K562 (cell line): ENCODE results near the gene ZNF426. TPM values are rescaled to one million over a fixed set of nuclear protein-coding genes. Genes with fewer than 3 reads are reported as not detected.
A peak's percentile ranks its signal among the peaks of the same experiment; 100 is the strongest.

Experiments used
- ATAC-seq: fragments of 200-7000 bp; cut with Tn5 transposase; 3 replicates; pipeline ENCODE4 v1.9.1; 2020; ENCODE audit warnings: moderate library complexity
- BruUV-seq: library from RNA; stranded (reverse); fragments of 400-500 nt; replicated peaks from 2 replicates; lab custom pipeline; 2021; lab: Mats Ljungman, UMichigan
- CTCF ChIA-PET: fragments of 300-600 bp; formaldehyde crosslinking; extraction: SDS; loops from one replicate; lab custom pipeline; 2021; ENCODE audit warnings: low intra/inter-chr PET ratio; lab: Yijun Ruan, JAX
- POLR2A ChIA-PET: fragments of 300-600, 350-650 bp; sonication (Branson Sonifier 250); formaldehyde crosslinking; extraction: SDS; loops from one replicate; lab custom pipeline; 2021; ENCODE audit warnings: antibody characterized with exemption, inconsistent platforms; lab: Yijun Ruan, JAX
- DNase-seq, 4 experiments: peaks; one replicate each; pipeline versions ENCODE4 v3.0.0 to v3.0.0-alpha.2; 2011 to 2018; ENCODE audit warnings: low spot score in 3 of 4, mixed read lengths in 3 of 4; ENCODE audit errors: extremely low read depth in 1 of 4
- FAIRE-seq: peaks from 2 replicates; lab custom pipeline; 2011; peaks lifted over from hg19 to GRCh38; lab: Jason Lieb, UNC
- H2AFZ ChIP-seq: 2 replicates; pipeline ENCODE4 v1.6.0; 2011; ENCODE audit warnings: low read depth, low read length, control low read depth, inconsistent platforms
- H3K27ac ChIP-seq: fragments of 200-600 bp; 3 replicates; pipeline ENCODE4 v1.8.0; 2011; ENCODE audit warnings: low read depth, mild to moderate bottlenecking, control low read depth, inconsistent platforms, low read length, moderate library complexity, mixed read lengths; ENCODE audit errors: extremely low read depth
- H3K27me3 ChIP-seq, 2 experiments: fragments of 300-600 bp in 1 of 2; 2 replicates in 1 of 2; 3 replicates in 1 of 2; pipeline versions ENCODE4 v1.6.0 to v1.8.0; 2011; ENCODE audit warnings: inconsistent platforms in 2 of 2, low read length in 2 of 2, mild to moderate bottlenecking in 1 of 2, mixed read lengths in 1 of 2, moderate library complexity in 1 of 2; ENCODE audit not compliant: control insufficient read depth in 2 of 2, insufficient read depth in 2 of 2
- H3K36me3 ChIP-seq: fragments of 300-600 bp; 3 replicates; pipeline ENCODE4 v1.8.0; 2011; ENCODE audit warnings: mild to moderate bottlenecking, low read length, inconsistent platforms; ENCODE audit not compliant: control insufficient read depth, insufficient read depth
- H3K4me1 ChIP-seq, 2 experiments: fragments of 200-600 bp in 1 of 2; replicated peaks in 1 of 2; 2 replicates in 1 of 2; 3 replicates in 1 of 2; pipeline versions ENCODE4 v1.5.1 to v1.8.0; 2011; ENCODE audit warnings: inconsistent platforms in 2 of 2, low read length in 2 of 2, mild to moderate bottlenecking in 1 of 2, mixed read lengths in 1 of 2, moderate library complexity in 1 of 2; ENCODE audit not compliant: control insufficient read depth in 2 of 2, insufficient read depth in 2 of 2
- H3K4me2 ChIP-seq: 2 replicates; pipeline ENCODE4 v1.6.1; 2011; ENCODE audit warnings: low read length, control low read depth, inconsistent platforms, mixed read lengths; ENCODE audit not compliant: insufficient read depth
- H3K4me3 ChIP-seq: fragments of 200-600 bp; sonication (generic), shearing (Covaris generic); 2 replicates; pipeline ENCODE4 v1.5.1; 2016; ENCODE audit warnings: control low read depth, inconsistent platforms
- H3K79me2 ChIP-seq: fragments of 200-600 bp; 3 replicates; pipeline ENCODE4 v1.8.0; 2011; ENCODE audit warnings: low read length, inconsistent platforms; ENCODE audit not compliant: control insufficient read depth, insufficient read depth
- H3K9ac ChIP-seq, 2 experiments: 2 replicates each; pipeline versions ENCODE4 v1.6.0 to v1.6.1; 2011; ENCODE audit warnings: low read depth in 2 of 2, low read length in 2 of 2, control low read depth in 1 of 2, inconsistent platforms in 1 of 2, mild to moderate bottlenecking in 1 of 2, mixed read lengths in 1 of 2; ENCODE audit not compliant: insufficient read depth in 1 of 2
- H3K9me1 ChIP-seq: one replicate; pipeline ENCODE4 v1.6.0; 2011; ENCODE audit warnings: inconsistent platforms, mild to moderate bottlenecking, low read length, moderate library complexity; ENCODE audit not compliant: control insufficient read depth, insufficient read depth
- H3K9me3 ChIP-seq: replicated peaks from 2 replicates; pipeline ENCODE4 v1.5.1; 2011; ENCODE audit warnings: low read depth, low read length, inconsistent platforms; ENCODE audit not compliant: control insufficient read depth, insufficient read depth
- H4K20me1 ChIP-seq: replicated peaks from 2 replicates; pipeline ENCODE4 v1.6.1; 2011; ENCODE audit warnings: low read length, inconsistent platforms, mixed read lengths; ENCODE audit not compliant: control insufficient read depth, insufficient read depth
- ATF6 ChIP-seq: sonication (generic); formaldehyde crosslinking; IDR thresholded peaks from 2 replicates; pipeline ENCODE4 v1.4.0; 2020; ENCODE audit warnings: mild to moderate bottlenecking, missing genetic modification reagents
- CCAR2 ChIP-seq: fragments of 200-400 bp; formaldehyde crosslinking; IDR thresholded peaks from 2 replicates; pipeline ENCODE4 v1.6.1; 2017; ENCODE audit warnings: mild to moderate bottlenecking, low read depth, low read length
- DACH1 ChIP-seq: fragments of 450-650 bp; IDR thresholded peaks from 2 replicates; pipeline ENCODE4 v1.6.1; 2018; ENCODE audit not compliant: partially characterized antibody
- FOXK1 ChIP-seq: sonication (generic); formaldehyde crosslinking; IDR thresholded peaks from 2 replicates; pipeline ENCODE4 v1.8.0; 2022; ENCODE audit warnings: missing genetic modification reagents, mild to moderate bottlenecking, borderline replicate concordance
- GABPB1 ChIP-seq: sonication (generic); formaldehyde crosslinking; IDR thresholded peaks from 2 replicates; pipeline ENCODE4 v1.8.0; 2022; ENCODE audit warnings: mild to moderate bottlenecking, missing genetic modification reagents
- ID3 ChIP-seq, 2 experiments: fragments of 250-450 bp in 1 of 2; fragments of 450-650 bp in 1 of 2; sonication (Bioruptor Pico) in 1 of 2; IDR thresholded peaks; 2 replicates each; pipeline versions ENCODE4 v1.6.1 to v1.8.0; 2016 to 2021; ENCODE audit warnings: mild to moderate bottlenecking in 2 of 2, moderate library complexity in 2 of 2, missing compliant biosample characterization in 1 of 2, missing genetic modification characterization in 1 of 2
- KAT7 ChIP-seq: sonication (generic); formaldehyde crosslinking; IDR thresholded peaks from 2 replicates; pipeline ENCODE4 v1.8.0; 2022; ENCODE audit warnings: missing genetic modification reagents, mild to moderate bottlenecking, borderline replicate concordance
- NFIX ChIP-seq: fragments of 250-450 bp; sonication (Bioruptor Pico); IDR thresholded peaks from 2 replicates; pipeline ENCODE4 v1.4.0; 2020; ENCODE audit warnings: low read depth, mild to moderate bottlenecking, moderate library complexity
- OTX1 ChIP-seq: fragments of 450-650 bp; formaldehyde crosslinking; IDR thresholded peaks from 2 replicates; pipeline ENCODE4 v1.4.0; 2022; ENCODE audit warnings: mild to moderate bottlenecking
- SMARCE1 ChIP-seq: fragments of 450-650 bp; IDR thresholded peaks from 2 replicates; pipeline ENCODE4 v1.7.1; 2016; ENCODE audit warnings: mild to moderate bottlenecking
- SPI1 ChIP-seq: IDR thresholded peaks from 2 replicates; pipeline ENCODE4 v1.6.1; 2011; ENCODE audit warnings: low read depth, low read length, control low read depth, borderline replicate concordance
- TCF3 ChIP-seq: sonication (generic); formaldehyde crosslinking; IDR thresholded peaks from 2 replicates; pipeline ENCODE4 v1.4.0; 2020; ENCODE audit warnings: mild to moderate bottlenecking, missing genetic modification reagents
- THRAP3 ChIP-seq: fragments of 450-650 bp; IDR thresholded peaks from 2 replicates; pipeline ENCODE4 v1.6.1; 2016; ENCODE audit warnings: mild to moderate bottlenecking, inconsistent platforms, borderline replicate concordance
- TRIM25 ChIP-seq: fragments of 450-650 bp; IDR thresholded peaks from 2 replicates; pipeline ENCODE4 v1.7.0; 2016; ENCODE audit warnings: borderline replicate concordance
- U2AF2 ChIP-seq: fragments of 200-400 bp; formaldehyde crosslinking; optimal IDR thresholded peaks from 2 replicates; pipeline ENCODE3; 2017; ENCODE audit warnings: low read depth, mild to moderate bottlenecking, low read length
- ZNF76 ChIP-seq: fragments of 250-450 bp; sonication (Bioruptor Pico); IDR thresholded peaks from 2 replicates; pipeline ENCODE4 v1.4.0; 2020; ENCODE audit warnings: mild to moderate bottlenecking, moderate library complexity, borderline replicate concordance
- ZZZ3 ChIP-seq: fragments of 450-650 bp; IDR thresholded peaks from 2 replicates; pipeline ENCODE4 v1.6.1; 2016; ENCODE audit warnings: antibody characterized with exemption, mild to moderate bottlenecking, moderate library complexity
- WGBS: fragments of 100-300 bp; shearing (Covaris generic); methylation state at CpG from one replicate; pipeline ENCODE4 v1.1.6; 2016; ENCODE audit warnings: low coverage, mixed read lengths; ENCODE audit not compliant: insufficient coverage; ENCODE audit errors: missing lambda C conversion rate; 5-methylcytosine and 5-hydroxymethylcytosine counted together
- in situ Hi-C: fragments of 300-500 bp; cut with MboI; formaldehyde crosslinking; loops from 4 replicates; pipeline ENCODE4 v1.15.0; 2018; ENCODE audit warnings: inconsistent platforms, mixed read lengths
- intact Hi-C: fragments of 100-400 bp; cut with micrococcal nuclease; formaldehyde crosslinking; loops from 2 replicates; pipeline ENCODE4 v1.14.2; 2022
- polyA plus RNA-seq, 8 experiments: library from polyadenylated mRNA; depleted of rRNA in 4 of 8; stranded (reverse) in 5 of 8; unstranded in 3 of 8; fragments of >200 nt; fragmentation: Nextera tagmentation in 2 of 8; fragmentation: Illumina TruSeq in 1 of 8; extraction: Ambion mirVana in 2 of 8; extraction: Trizol in 1 of 8; gene quantifications; 2 replicates each; pipeline versions ENCODE4 v1.2.1 to v1.2.3, GENCODE V29; 2011 to 2014; ENCODE audit warnings: inconsistent platforms in 1 of 8, missing spikeins in 1 of 8
- total RNA-seq, 7 experiments: library from RNA; depleted of rRNA in 6 of 7; stranded (reverse); fragments of >200 nt in 6 of 7; fragmentation: Illumina TruSeq in 2 of 7; extraction: Trizol in 2 of 7; gene quantifications; 2 replicates each; pipeline versions ENCODE4 v1.2.1 to v1.2.3, GENCODE V29; 2011 to 2021; ENCODE audit warnings: low replicate concordance in 1 of 7

The ZNF426 gene
- total and polyA plus RNA-seq, 9 of the 15 experiments (the other 6 are each of a cell fraction or from before 2014, with no cell fraction given): 3.2 to 14.3 (median 6.9) TPM

- ChIA-PET POLR2A (interaction anchor here (0.6 to 1.2 kb wide), 3 partner anchors 11 to 259 kb away, joined by 3 to 4 read pairs (median 4); no protein-coding TSS in a partner anchor), CTCF (interaction anchor here (0.6 kb wide), 1 partner anchor 208 kb away, joined by 5 read pairs; no protein-coding TSS in a partner anchor)
- Histone ChIP-seq H3K27ac (peak within 1 kb of the TSS; percentile 99), H3K4me2 (peak within 1 kb of the TSS; percentile 92), H3K9ac (peak within 1 kb of the TSS; percentile 99), H2AFZ (peak within 1 kb of the TSS; percentile 89), H3K9me1 (no peaks in the 10 kb centered on the region), H4K20me1 (no peaks in the 10 kb centered on the region), H3K9me3 (peaks cover 9% of the 10 kb centered on the region), H3K79me2 (peaks cover 56% of the 10 kb centered on the region), H3K27me3 (peaks cover 4% of the 10 kb centered on the region in 2 experiments; a peak in 3 of 5 replicates), H3K36me3 (peaks cover 42% of the 10 kb centered on the region), H3K4me1 (peaks cover 0 to 6% of the 10 kb centered on the region in 2 experiments; a peak in 3 of 5 replicates), H3K4me3 (peak within 1 kb of the TSS; percentile 86)
- DNase-seq (peak; percentile 85 to 94 (median 87)), ATAC-seq (peak; percentile 93), FAIRE-seq (peak; percentile 90)
- TSS peak; percentile 79 for BruUV-seq
- intact Hi-C loops (loop anchor here (5.0 kb wide), 2 partner anchors 272 to 447 kb away; no protein-coding TSS in a partner anchor), in situ Hi-C loops (no loop called here)
- 1% methylated on average over 51 of the region's 51 CpGs for WGBS
- no peak for TF ChIP-seq CCAR2
- TF ChIP-seq KAT7: 0 out of 2 replicates have a peak, but pooled peaks have one; percentile 39
- no peak for TF ChIP-seq THRAP3
- peak; percentile 60; the same call in 1 of the 2 replicates for TF ChIP-seq FOXK1 (CRISPR knock-in tag)
- no peak for TF ChIP-seq ID3 (CRISPR knock-in tag; IDR thresholded peaks at IDR 0.05)
- peak; percentile 15; the same call in 1 of the 2 replicates for TF ChIP-seq ID3 (tag; IDR thresholded peaks at IDR 0.05)
- no peak for TF ChIP-seq ZZZ3
- TF ChIP-seq ZNF76 (CRISPR knock-in tag): 0 out of 2 replicates have a peak, but pooled peaks have one; percentile 73
- peak; percentile 74; the same call in 1 of the 2 replicates for TF ChIP-seq OTX1 (CRISPR knock-in tag)
- TF ChIP-seq ATF6: 0 out of 2 replicates have a peak, but pooled peaks have one; percentile 40
- TF ChIP-seq DACH1: no peak
- peak; percentile 98 for TF ChIP-seq GABPB1 (CRISPR knock-in tag)
- TF ChIP-seq TCF3 (CRISPR knock-in tag): peak; percentile 38; the same call in 1 of the 2 replicates
- no peak for TF ChIP-seq NFIX (CRISPR knock-in tag)
- peak; percentile 23; the same call in 1 of the 2 replicates for TF ChIP-seq SMARCE1
- TF ChIP-seq TRIM25: no peak
- peak; percentile 41; the same call in 1 of the 2 replicates for TF ChIP-seq SPI1
- no peak for TF ChIP-seq U2AF2
These were observed 45.8 kb upstream of the ZNF426 start, which contains the start of gene ZNF121 for GRCh38 chr19:9584073-9584833. TSS of gene ZNF121 (minus strand) at chr19:9584504. CDS start at chr19:9568097, 16,407 bp downstream.
